Gastrocnemius medialis (tissue), 4 donors: ENCODE data around the gene PDE4D. TPM values are rescaled to one million over a fixed set of nuclear protein-coding genes. Genes with fewer than 3 reads are reported as not detected.

ENCODE experiments used
- ATAC-seq, 2 donors: fragments of 150-250 bp; one replicate each; pipeline ENCODE4 v1.9.1; 2016
- DNase-seq, 2 donors: peaks; one replicate each; pipeline ENCODE4 v3.0.0-alpha.2; 2019
- H3K27ac ChIP-seq, 4 donors: fragments of 200-600 bp; sonication (generic); 1 replicate in 1 of 4; 2 replicates in 3 of 4; pipeline ENCODE4 v1.5.1; 2016 to 2018; ENCODE audit warnings: mild to moderate bottlenecking in 2 of 4, moderate library complexity in 1 of 4
- H3K27me3 ChIP-seq, 3 donors: fragments of 200-600 bp; sonication (generic) in 2 of 3; 1 replicate in 1 of 3; 2 replicates in 2 of 3; pipeline versions ENCODE4 v1.5.1 to v1.6.0; 2016 to 2019; ENCODE audit warnings: mild to moderate bottlenecking in 1 of 3, moderate library complexity in 1 of 3
- H3K36me3 ChIP-seq, 2 donors: fragments of 200-600 bp; sonication (generic) in 1 of 2; one replicate each; pipeline ENCODE4 v1.5.1; 2017 to 2018
- H3K4me1 ChIP-seq, 2 donors: fragments of 200-600 bp; sonication (generic) in 1 of 2; one replicate each; pipeline ENCODE4 v1.5.1; 2016 to 2017; ENCODE audit warnings: mild to moderate bottlenecking in 2 of 2
- H3K4me3 ChIP-seq, 4 donors: fragments of 200-600 bp; sonication (generic) in 3 of 4; 1 replicate in 1 of 4; 2 replicates in 3 of 4; pipeline ENCODE4 v1.5.1; 2016 to 2019; ENCODE audit warnings: mild to moderate bottlenecking in 2 of 4
- H3K9me3 ChIP-seq, 3 donors: fragments of 200-600 bp; sonication (generic) in 2 of 3; 1 replicate in 1 of 3; 2 replicates in 2 of 3; pipeline ENCODE4 v1.5.1; 2016 to 2019
- CTCF ChIP-seq, 5 experiments: fragments of 450-650 bp in 3 of 5; fragments of 200-600 bp in 2 of 5; sonication (generic) in 2 of 5; IDR thresholded peaks in 4 of 5; conservative IDR thresholded peaks in 1 of 5; 1 replicate in 4 of 5; 2 replicates in 1 of 5; pipeline ENCODE4 v1.5.1; 2016 to 2019; ENCODE audit warnings: antibody characterized with exemption in 5 of 5, mild to moderate bottlenecking in 3 of 5, moderate library complexity in 3 of 5
- POLR2A ChIP-seq, 2 donors: fragments of 450-650 bp; IDR thresholded peaks; one replicate each; pipeline ENCODE4 v1.6.1; 2017; ENCODE audit warnings: antibody characterized with exemption in 2 of 2, mild to moderate bottlenecking in 2 of 2, moderate library complexity in 2 of 2
- in situ Hi-C, 4 donors: fragments of 200-750 bp; cut with MboI; loops; one replicate each; pipeline versions ENCODE4 v1.15.0 to v1.8.0; 2017; ENCODE audit warnings: low sequenced_read_pairs in 4 of 4
- intact Hi-C: fragments of 100-400 bp; cut with DNase I; formaldehyde crosslinking; loops from one replicate; pipeline ENCODE4 v1.15.1; 2023; ENCODE audit warnings: low total_unique reads
- total RNA-seq, 4 donors: library from RNA; depleted of rRNA; stranded (reverse); fragments of >200 nt; gene quantifications; one replicate each; pipeline versions ENCODE4 v1.1.0 to v1.2.3, GENCODE V29; 2016

The PDE4D gene
- total RNA-seq, 4 donors from 2014 or later, result 133 to 223 (median 185) TPM

- Histone ChIP-seq H3K27me3 (no peaks in the 10 kb centered on the region), H3K27ac (no peak overlapping the region)
- intact Hi-C loops, result no loop called here
Measured at GRCh38 chr5:59285300-59286016, 608.1 kb downstream of the PDE4D start.

GRCh38 chr5:59282726-59283125 is 610.8 kb downstream of the PDE4D start:
- no peak overlapping the region for H3K27ac ChIP-seq
- DNase-seq, result no peak
- no peaks in the 10 kb centered on the region for H3K9me3 ChIP-seq
- in situ Hi-C loops, result no loop called here
- H3K4me3 ChIP-seq, result no peak overlapping the region
- no peaks in the 10 kb centered on the region for H3K27me3 ChIP-seq
- H3K4me1 ChIP-seq, result peaks cover 47% of the 10 kb centered on the region in 2 donors
- H3K36me3 ChIP-seq, result no peaks in the 10 kb centered on the region
- TF ChIP-seq CTCF (IDR thresholded peaks at IDR 0.05 in 4 of 5, conservative IDR thresholded peaks at IDR 0.05 in 1 of 5), result no peak
- TF ChIP-seq POLR2A (IDR thresholded peaks at IDR 0.05), result no peak
- intact Hi-C loops, result no loop called here
- ATAC-seq, result no peak

More at GRCh38 chr5:59285300-59286016, 608.1 kb downstream of the PDE4D start:
- Histone ChIP-seq H3K9me3 (no peaks in the 10 kb centered on the region), H3K4me3 (no peak overlapping the region), H3K4me1 (peaks cover 40 to 46% of the 10 kb centered on the region in 2 donors), H3K36me3 (no peaks in the 10 kb centered on the region)
- no peak for TF ChIP-seq CTCF (IDR thresholded peaks at IDR 0.05 in 4 of 5, conservative IDR thresholded peaks at IDR 0.05 in 1 of 5)
- no peak for TF ChIP-seq POLR2A (IDR thresholded peaks at IDR 0.05)
- no peak for DNase-seq
- ATAC-seq, result peak in 1 of 2 donors; percentile 55
- in situ Hi-C loops, result no loop called here

GRCh38 chr5:59279979-59280378 is 613.5 kb downstream of the PDE4D start:
- Histone ChIP-seq H3K9me3 (no peaks in the 10 kb centered on the region), H3K27ac (peak overlapping the region in 2 of 4 donors; percentile 14 to 23), H3K4me3 (no peak overlapping the region), H3K4me1 (peaks cover 50 to 72% of the 10 kb centered on the region in 2 donors), H3K27me3 (no peaks in the 10 kb centered on the region), H3K36me3 (no peaks in the 10 kb centered on the region)
- no peak for ATAC-seq
- TF ChIP-seq CTCF (IDR thresholded peaks at IDR 0.05 in 4 of 5, conservative IDR thresholded peaks at IDR 0.05 in 1 of 5) (no peak), POLR2A (IDR thresholded peaks at IDR 0.05) (no peak)
- intact Hi-C loops, result loop anchor here (5.0 kb wide), 1 partner anchor 72 kb away; no protein-coding TSS in a partner anchor
- DNase-seq, result no peak
- in situ Hi-C loops, result no loop called here

- Histone ChIP-seq H3K4me3 (peak overlapping the region in 2 of 4 donors; percentile 39 to 45), H3K9me3 (no peaks in the 10 kb centered on the region), H3K27ac (peak overlapping the region; percentile 54 to 80 (median 62)), H3K36me3 (no peaks in the 10 kb centered on the region), H3K27me3 (no peaks in the 10 kb centered on the region), H3K4me1 (peaks cover 61 to 82% of the 10 kb centered on the region in 2 donors)
- intact Hi-C loops (loop anchor here (5.0 kb wide), 1 partner anchor 75 kb away; no protein-coding TSS in a partner anchor), in situ Hi-C loops (no loop called here)
- ATAC-seq, result peak in 1 of 2 donors; percentile 27
- DNase-seq, result no peak
- TF ChIP-seq CTCF (IDR thresholded peaks at IDR 0.05 in 4 of 5, conservative IDR thresholded peaks at IDR 0.05 in 1 of 5) (no peak), POLR2A (IDR thresholded peaks at IDR 0.05) (no peak)
Measured at GRCh38 chr5:59276917-59277372, 616.6 kb downstream of the PDE4D start.
